Measurements from ENCODE around the gene BMERB1.
"Not testable (repeated sequence)": the region's sequence is repeated elsewhere in the genome, so short reads cannot be mapped to it uniquely, and the experiment has no call there.

The BMERB1 gene

GRCh38 chr16:15529673-15530072, 95.3 kb downstream of the BMERB1 start:
- no peak for DNase-seq

GRCh38 chr16:15530085-15530484, 95.7 kb downstream of the BMERB1 start:
- DNase-seq, result no peak

GRCh38 chr16:15532825-15533224, 98.4 kb downstream of the BMERB1 start:
- no peak for DNase-seq

- DNase-seq, result no peak
These were observed 99.0 kb downstream of the BMERB1 start for GRCh38 chr16:15533386-15533785.

- no peak for DNase-seq
These were observed 101.4 kb downstream of the BMERB1 start for GRCh38 chr16:15535772-15536171.

GRCh38 chr16:15536843-15537242, 102.5 kb downstream of the BMERB1 start:
- no peak for DNase-seq

GRCh38 chr16:15538507-15538906, 104.1 kb downstream of the BMERB1 start:
- DNase-seq, result no peak

- DNase-seq, result no peak
These were observed 104.8 kb downstream of the BMERB1 start for GRCh38 chr16:15539197-15539596.

GRCh38 chr16:15542261-15542660, 107.9 kb downstream of the BMERB1 start:
- no peak for DNase-seq

- no peak for DNase-seq
These were observed 108.5 kb downstream of the BMERB1 start for GRCh38 chr16:15542734-15543347.

- no peak for DNase-seq
These were observed 110.0 kb downstream of the BMERB1 start for GRCh38 chr16:15544405-15544804.

GRCh38 chr16:15545544-15545943, 111.2 kb downstream of the BMERB1 start:
- DNase-seq, result no peak

- DNase-seq, result not testable (repeated sequence)
These were observed 112.8 kb downstream of the BMERB1 start for GRCh38 chr16:15547072-15547767.

GRCh38 chr16:15547768-15548096, 113.3 kb downstream of the BMERB1 start:
- no peak for DNase-seq

- peak; percentile 44 for DNase-seq
These were observed 114.1 kb downstream of the BMERB1 start for GRCh38 chr16:15548482-15548891.

- no peak for DNase-seq
These were observed 118.1 kb downstream of the BMERB1 start for GRCh38 chr16:15552507-15552906.

GRCh38 chr16:15553313-15554088, 119.1 kb downstream of the BMERB1 start:
- peak; percentile 18 for DNase-seq

GRCh38 chr16:15556130-15556529, 121.7 kb downstream of the BMERB1 start:
- DNase-seq, result no peak

- DNase-seq, result no peak
These were observed 122.9 kb downstream of the BMERB1 start for GRCh38 chr16:15557258-15557657.

- no peak for DNase-seq
These were observed 124.8 kb downstream of the BMERB1 start for GRCh38 chr16:15559176-15559575.

- no peak for DNase-seq
These were observed 130.4 kb downstream of the BMERB1 start for GRCh38 chr16:15564604-15565339.

- DNase-seq, result no peak
These were observed 131.7 kb downstream of the BMERB1 start for GRCh38 chr16:15566095-15566494.

- DNase-seq, result no peak
These were observed 133.4 kb downstream of the BMERB1 start for GRCh38 chr16:15567823-15568222.

Data from fibroblast of skin of right biceps (primary cell).